ENCODE measurements around the gene PEX19.

Gene PEX19, protein sequence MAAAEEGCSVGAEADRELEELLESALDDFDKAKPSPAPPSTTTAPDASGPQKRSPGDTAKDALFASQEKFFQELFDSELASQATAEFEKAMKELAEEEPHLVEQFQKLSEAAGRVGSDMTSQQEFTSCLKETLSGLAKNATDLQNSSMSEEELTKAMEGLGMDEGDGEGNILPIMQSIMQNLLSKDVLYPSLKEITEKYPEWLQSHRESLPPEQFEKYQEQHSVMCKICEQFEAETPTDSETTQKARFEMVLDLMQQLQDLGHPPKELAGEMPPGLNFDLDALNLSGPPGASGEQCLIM

DNA sequence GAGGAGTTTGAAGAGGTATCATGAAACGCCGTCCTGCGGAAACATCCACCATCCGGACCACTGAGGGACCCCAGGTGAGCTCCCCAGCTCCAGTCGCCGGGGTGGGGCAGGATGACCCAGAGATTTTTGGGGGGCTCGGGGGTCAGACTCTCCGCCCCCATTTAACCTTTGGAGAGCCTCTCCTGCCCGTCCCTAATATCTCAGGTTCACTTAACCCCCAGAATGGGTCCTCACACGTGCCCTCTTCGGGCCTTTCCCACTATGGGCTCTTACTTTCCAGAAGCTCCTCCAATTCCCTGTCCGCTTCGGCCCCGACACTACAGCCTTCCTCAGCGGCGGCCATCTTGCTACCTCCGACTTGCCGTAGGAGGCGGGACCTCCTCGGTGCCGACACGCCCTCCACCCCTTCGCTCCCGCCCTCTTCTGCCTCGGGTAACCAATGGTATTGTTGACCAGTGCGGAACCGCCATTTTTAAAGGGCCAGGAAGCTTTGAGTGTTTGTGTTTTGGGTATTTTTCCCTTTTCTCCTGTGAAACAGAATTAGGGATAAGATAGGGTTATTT is at the start of gene PEX19:
Gene PEX19 (minus strand): TSS at position 352 of the 563 bp plus-strand sequence. CDS start 9 bp downstream, at position 343.
- H3K4me1 ChIP-seq (ENCODE audit: control insufficient read depth, insufficient read depth, low read length): peaks cover 11% of the 10 kb centered on the region
- H3K27me3 ChIP-seq (ENCODE audit: control insufficient read depth, insufficient read depth, low read length): no peaks in the 10 kb centered on the region
- H3K9me3 ChIP-seq (ENCODE audit: control insufficient read depth, low read length): no peaks in the 10 kb centered on the region
- peak within 1 kb of the TSS; percentile 89 for H3K9ac ChIP-seq (ENCODE audit: low read length)
- H3K4me3 ChIP-seq (ENCODE audit: low read length): peak within 1 kb of the TSS; percentile 85
- H3K36me3 ChIP-seq (ENCODE audit: control insufficient read depth, insufficient read depth, low read length): peaks cover 2% of the 10 kb centered on the region

DNA sequence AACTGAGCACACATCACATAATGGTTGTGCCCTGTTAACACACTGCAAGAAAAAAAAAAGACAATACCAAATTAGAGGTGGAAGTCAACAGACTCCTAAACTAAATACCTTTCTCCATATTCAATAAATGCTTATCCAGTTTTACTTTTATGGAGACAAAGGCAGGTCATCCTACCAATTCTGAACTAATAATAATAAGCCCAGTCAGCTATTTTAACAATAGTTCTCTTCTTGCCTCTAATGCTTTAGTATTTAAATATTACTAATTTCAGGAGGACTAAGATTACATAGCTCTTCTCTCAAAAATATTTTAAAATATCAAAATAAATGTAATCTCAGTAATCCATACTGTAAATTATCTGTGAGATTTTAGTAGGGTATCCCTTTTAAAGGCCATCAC is 47.6 kb upstream of the PEX19 start:
- H3K4me3 ChIP-seq (ENCODE audit: low read length): no peak overlapping the region
- no peak overlapping the region for H3K9ac ChIP-seq (ENCODE audit: low read length)
- no peaks in the 10 kb centered on the region for H3K4me1 ChIP-seq (ENCODE audit: control insufficient read depth, insufficient read depth, low read length)
- H3K27me3 ChIP-seq (ENCODE audit: control insufficient read depth, insufficient read depth, low read length): no peaks in the 10 kb centered on the region
- no peaks in the 10 kb centered on the region for H3K9me3 ChIP-seq (ENCODE audit: control insufficient read depth, low read length)
- H3K36me3 ChIP-seq (ENCODE audit: control insufficient read depth, insufficient read depth, low read length): peaks cover 14% of the 10 kb centered on the region

DNA sequence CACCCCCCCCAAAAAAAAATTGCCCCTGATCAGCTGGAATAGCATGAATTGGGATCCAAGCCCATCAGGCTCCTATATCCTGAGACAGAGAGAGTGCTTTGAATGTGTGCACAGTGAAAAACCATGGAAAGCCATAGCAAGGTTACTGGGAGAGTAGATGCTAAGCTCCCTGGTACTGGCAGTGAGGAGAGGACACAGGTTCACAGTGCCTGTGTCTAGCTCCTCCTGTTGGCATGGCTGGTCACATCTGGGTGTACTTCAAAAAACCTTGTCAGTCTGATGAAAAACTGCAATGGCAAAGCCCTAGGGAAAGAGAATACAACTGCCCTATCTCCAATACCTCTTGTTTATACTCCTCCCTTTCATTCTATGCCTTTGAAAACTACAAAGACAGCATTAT is 45.2 kb upstream of the PEX19 start:
- Histone ChIP-seq H3K4me3 (ENCODE audit: low read length) (no peak overlapping the region), H3K27me3 (ENCODE audit: control insufficient read depth, insufficient read depth, low read length) (no peaks in the 10 kb centered on the region), H3K9ac (ENCODE audit: low read length) (no peak overlapping the region), H3K36me3 (ENCODE audit: control insufficient read depth, insufficient read depth, low read length) (peaks cover 14% of the 10 kb centered on the region), H3K4me1 (ENCODE audit: control insufficient read depth, insufficient read depth, low read length) (no peaks in the 10 kb centered on the region), H3K9me3 (ENCODE audit: control insufficient read depth, low read length) (no peaks in the 10 kb centered on the region)

DNA sequence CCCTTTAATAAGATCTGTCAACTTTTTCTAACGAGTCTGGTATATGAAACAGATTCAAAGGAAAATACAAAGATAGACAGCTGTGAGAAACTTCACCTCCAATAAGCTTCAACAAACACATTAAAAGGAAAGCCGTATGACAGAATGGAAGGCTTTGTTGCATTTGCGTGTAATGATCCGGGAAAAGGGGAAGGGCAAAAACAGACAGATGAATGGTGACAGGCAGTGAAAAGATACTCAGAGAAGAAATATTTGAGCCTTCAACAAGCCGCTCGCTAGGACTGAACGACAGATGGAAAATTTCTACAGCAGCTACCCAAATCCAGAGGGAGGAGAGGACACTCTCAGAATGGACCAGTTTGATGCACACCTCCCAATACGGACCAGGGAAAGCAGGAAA is 43.3 kb upstream of the PEX19 start:
- no peak overlapping the region for H3K9ac ChIP-seq (ENCODE audit: low read length)
- no peaks in the 10 kb centered on the region for H3K27me3 ChIP-seq (ENCODE audit: control insufficient read depth, insufficient read depth, low read length)
- H3K4me1 ChIP-seq (ENCODE audit: control insufficient read depth, insufficient read depth, low read length): no peaks in the 10 kb centered on the region
- peaks cover 10% of the 10 kb centered on the region for H3K36me3 ChIP-seq (ENCODE audit: control insufficient read depth, insufficient read depth, low read length)
- no peaks in the 10 kb centered on the region for H3K9me3 ChIP-seq (ENCODE audit: control insufficient read depth, low read length)
- H3K4me3 ChIP-seq (ENCODE audit: low read length): no peak overlapping the region

DNA sequence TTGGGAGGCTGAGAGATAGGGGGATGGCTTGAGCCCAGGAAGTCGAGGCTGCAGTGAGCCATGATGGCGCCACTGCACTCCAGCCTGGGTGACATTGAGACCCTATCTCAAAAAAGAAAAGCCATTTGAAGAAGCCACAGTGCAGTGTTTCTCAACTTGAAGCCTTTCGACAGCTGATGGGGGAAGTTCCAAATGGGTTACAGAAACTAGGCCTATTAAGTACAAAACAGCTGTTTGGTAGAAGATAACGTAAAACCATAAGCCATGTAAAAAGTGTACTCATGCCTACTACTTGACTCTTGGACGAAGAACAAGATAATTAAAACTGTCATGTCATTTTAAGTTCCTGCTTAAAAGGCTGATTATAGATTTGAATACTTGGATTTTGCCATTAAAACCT is 41.5 kb upstream of the PEX19 start:
- Histone ChIP-seq H3K36me3 (ENCODE audit: control insufficient read depth, insufficient read depth, low read length) (peaks cover 10% of the 10 kb centered on the region), H3K4me1 (ENCODE audit: control insufficient read depth, insufficient read depth, low read length) (no peaks in the 10 kb centered on the region), H3K4me3 (ENCODE audit: low read length) (no peak overlapping the region), H3K9ac (ENCODE audit: low read length) (no peak overlapping the region), H3K27me3 (ENCODE audit: control insufficient read depth, insufficient read depth, low read length) (no peaks in the 10 kb centered on the region), H3K9me3 (ENCODE audit: control insufficient read depth, low read length) (no peaks in the 10 kb centered on the region)

DNA sequence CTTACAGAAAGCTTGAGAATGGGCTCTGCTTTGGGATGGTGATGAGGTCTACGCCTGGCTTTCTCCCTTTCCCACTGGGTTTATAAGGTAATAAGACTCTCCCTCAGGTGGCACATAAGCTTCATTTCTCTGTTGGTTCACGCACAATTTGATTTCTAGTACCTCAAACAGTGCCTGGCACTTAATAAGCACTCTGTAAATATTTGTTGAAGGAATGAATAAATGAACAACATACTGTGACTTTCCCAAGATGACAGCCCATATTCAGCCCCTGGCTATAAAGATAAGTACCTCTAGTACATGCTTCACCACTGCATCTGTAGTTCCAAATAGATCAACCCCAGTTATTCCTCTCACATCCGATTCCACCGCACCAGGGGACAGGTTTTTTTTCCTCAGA is 40.3 kb upstream of the PEX19 start:
- H3K9ac ChIP-seq (ENCODE audit: low read length): no peak overlapping the region
- no peaks in the 10 kb centered on the region for H3K4me1 ChIP-seq (ENCODE audit: control insufficient read depth, insufficient read depth, low read length)
- H3K36me3 ChIP-seq (ENCODE audit: control insufficient read depth, insufficient read depth, low read length): peaks cover 5% of the 10 kb centered on the region
- H3K4me3 ChIP-seq (ENCODE audit: low read length): no peak overlapping the region
- H3K9me3 ChIP-seq (ENCODE audit: control insufficient read depth, low read length): no peaks in the 10 kb centered on the region
- H3K27me3 ChIP-seq (ENCODE audit: control insufficient read depth, insufficient read depth, low read length): no peaks in the 10 kb centered on the region

DNA sequence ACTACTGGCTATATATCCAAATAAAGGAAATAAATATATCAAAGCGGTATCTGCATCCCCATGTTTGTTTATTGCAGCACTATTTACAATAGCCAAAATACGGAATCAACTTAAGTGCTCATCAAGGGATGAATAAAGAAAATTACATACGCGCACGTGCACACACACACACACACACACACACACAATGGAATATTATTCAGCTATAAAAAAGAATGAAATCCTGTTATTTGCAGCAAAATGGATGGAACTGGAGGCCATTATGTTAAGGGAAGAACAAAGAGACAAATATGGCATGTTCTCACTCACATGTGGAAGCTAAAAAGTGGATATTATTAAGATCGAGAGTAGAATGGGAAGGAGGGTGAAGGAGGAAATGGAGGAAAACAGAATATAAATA is 37.9 kb upstream of the PEX19 start:
- Histone ChIP-seq H3K9ac (ENCODE audit: low read length) (no peak overlapping the region), H3K4me1 (ENCODE audit: control insufficient read depth, insufficient read depth, low read length) (no peaks in the 10 kb centered on the region), H3K4me3 (ENCODE audit: low read length) (no peak overlapping the region), H3K36me3 (ENCODE audit: control insufficient read depth, insufficient read depth, low read length) (no peaks in the 10 kb centered on the region), H3K27me3 (ENCODE audit: control insufficient read depth, insufficient read depth, low read length) (no peaks in the 10 kb centered on the region), H3K9me3 (ENCODE audit: control insufficient read depth, low read length) (no peaks in the 10 kb centered on the region)

DNA sequence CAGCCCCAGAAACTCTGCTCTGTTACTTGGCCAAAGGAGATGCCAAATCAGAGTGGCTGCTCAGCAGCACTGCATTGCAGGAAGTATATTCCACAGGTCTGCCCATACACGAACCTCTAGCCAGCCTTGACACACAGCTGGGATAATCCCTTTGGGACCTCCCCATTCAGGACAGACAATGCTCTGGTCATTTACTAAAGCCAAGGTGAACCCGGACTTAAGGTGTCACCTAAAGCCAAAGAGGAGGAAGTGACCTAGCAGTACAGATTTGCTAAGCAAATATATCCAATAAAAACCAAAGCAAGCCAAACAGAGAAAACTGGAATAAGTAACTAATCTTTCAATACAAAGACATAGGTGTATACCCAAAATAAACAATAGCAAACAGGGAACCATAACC is 30.4 kb upstream of the PEX19 start:
- H3K4me3 ChIP-seq (ENCODE audit: low read length): no peak overlapping the region
- peaks cover 13% of the 10 kb centered on the region for H3K4me1 ChIP-seq (ENCODE audit: control insufficient read depth, insufficient read depth, low read length)
- no peak overlapping the region for H3K9ac ChIP-seq (ENCODE audit: low read length)
- H3K27me3 ChIP-seq (ENCODE audit: control insufficient read depth, insufficient read depth, low read length): no peaks in the 10 kb centered on the region
- H3K36me3 ChIP-seq (ENCODE audit: control insufficient read depth, insufficient read depth, low read length): no peaks in the 10 kb centered on the region
- no peaks in the 10 kb centered on the region for H3K9me3 ChIP-seq (ENCODE audit: control insufficient read depth, low read length)

DNA sequence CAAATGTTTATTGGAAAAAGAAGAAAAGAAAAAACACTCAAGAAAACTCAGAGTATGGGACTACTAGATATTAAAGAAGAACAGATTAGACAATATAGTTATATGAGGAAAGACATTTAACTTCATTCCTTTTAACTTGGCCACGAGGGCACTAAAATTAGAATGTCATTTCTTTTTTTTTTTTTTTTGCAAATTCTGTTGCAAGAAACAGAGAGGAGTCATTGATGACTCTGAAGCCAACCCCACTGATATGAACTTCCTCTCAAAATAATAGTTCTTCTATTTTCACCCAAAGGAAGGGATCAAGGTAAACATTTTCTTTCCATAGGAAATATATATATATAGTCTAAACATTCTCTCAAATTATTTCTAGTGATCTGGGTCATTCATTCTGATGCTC is 24.6 kb upstream of the PEX19 start:
- H3K4me3 ChIP-seq (ENCODE audit: low read length): no peak overlapping the region
- no peaks in the 10 kb centered on the region for H3K4me1 ChIP-seq (ENCODE audit: control insufficient read depth, insufficient read depth, low read length)
- peaks cover 11% of the 10 kb centered on the region for H3K36me3 ChIP-seq (ENCODE audit: control insufficient read depth, insufficient read depth, low read length)
- no peaks in the 10 kb centered on the region for H3K27me3 ChIP-seq (ENCODE audit: control insufficient read depth, insufficient read depth, low read length)
- no peak overlapping the region for H3K9ac ChIP-seq (ENCODE audit: low read length)
- H3K9me3 ChIP-seq (ENCODE audit: control insufficient read depth, low read length): no peaks in the 10 kb centered on the region

DNA sequence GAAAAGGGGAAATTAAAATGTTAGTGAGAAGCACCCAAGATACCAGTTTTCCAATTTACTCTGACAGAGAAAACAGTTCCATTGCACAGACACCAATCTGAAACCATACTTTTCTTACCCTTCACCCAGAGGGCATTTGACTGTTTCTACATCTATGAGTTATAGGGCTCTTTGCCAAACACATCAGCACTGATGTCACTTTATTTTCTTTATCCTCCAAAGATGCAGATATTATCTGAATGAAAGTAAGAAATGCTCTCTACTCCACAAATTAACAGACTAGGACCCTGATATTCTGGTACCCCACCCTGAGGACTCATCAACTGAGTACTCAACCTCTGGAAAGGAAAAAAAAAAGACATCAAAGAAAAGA is 24.2 kb upstream of the PEX19 start:
- Histone ChIP-seq H3K27me3 (ENCODE audit: control insufficient read depth, insufficient read depth, low read length) (no peaks in the 10 kb centered on the region), H3K4me1 (ENCODE audit: control insufficient read depth, insufficient read depth, low read length) (no peaks in the 10 kb centered on the region), H3K9me3 (ENCODE audit: control insufficient read depth, low read length) (no peaks in the 10 kb centered on the region), H3K9ac (ENCODE audit: low read length) (no peak overlapping the region), H3K4me3 (ENCODE audit: low read length) (no peak overlapping the region), H3K36me3 (ENCODE audit: control insufficient read depth, insufficient read depth, low read length) (peaks cover 11% of the 10 kb centered on the region)

DNA sequence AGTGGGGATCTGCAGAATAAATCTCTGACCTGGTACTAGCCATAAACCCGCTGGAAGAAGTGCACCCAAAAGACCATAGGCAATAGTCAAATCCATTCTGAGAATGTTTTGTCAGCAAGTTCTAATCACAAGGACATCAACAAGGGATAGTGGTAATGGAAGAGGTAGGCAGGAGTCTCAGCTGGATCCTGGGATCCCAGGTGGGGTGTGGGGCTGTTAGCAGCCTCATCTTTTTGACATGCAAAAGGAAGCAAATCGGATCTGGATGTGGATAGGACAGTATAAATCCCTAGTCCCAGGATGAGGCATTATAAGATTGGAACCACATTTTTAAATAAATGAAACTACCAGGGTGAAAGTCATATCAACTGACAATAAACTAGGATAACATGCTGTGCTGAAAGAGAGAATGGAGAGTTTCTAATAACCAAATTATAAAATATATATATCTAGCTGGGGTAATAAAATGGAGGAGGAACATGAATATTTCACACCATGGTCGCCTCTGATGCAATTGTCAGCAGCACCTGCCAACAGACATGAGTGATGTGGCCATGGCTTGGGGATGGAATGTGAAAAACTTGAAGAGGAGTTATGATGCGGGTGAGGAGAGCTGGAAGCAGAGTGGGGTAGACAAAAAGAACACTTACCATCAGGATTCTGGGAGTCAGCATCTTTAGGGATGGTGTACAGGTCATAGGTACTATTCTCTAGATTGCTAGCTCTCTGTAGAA is 23.7 kb upstream of the PEX19 start:
- no peak overlapping the region for H3K9ac ChIP-seq (ENCODE audit: low read length)

DNA sequence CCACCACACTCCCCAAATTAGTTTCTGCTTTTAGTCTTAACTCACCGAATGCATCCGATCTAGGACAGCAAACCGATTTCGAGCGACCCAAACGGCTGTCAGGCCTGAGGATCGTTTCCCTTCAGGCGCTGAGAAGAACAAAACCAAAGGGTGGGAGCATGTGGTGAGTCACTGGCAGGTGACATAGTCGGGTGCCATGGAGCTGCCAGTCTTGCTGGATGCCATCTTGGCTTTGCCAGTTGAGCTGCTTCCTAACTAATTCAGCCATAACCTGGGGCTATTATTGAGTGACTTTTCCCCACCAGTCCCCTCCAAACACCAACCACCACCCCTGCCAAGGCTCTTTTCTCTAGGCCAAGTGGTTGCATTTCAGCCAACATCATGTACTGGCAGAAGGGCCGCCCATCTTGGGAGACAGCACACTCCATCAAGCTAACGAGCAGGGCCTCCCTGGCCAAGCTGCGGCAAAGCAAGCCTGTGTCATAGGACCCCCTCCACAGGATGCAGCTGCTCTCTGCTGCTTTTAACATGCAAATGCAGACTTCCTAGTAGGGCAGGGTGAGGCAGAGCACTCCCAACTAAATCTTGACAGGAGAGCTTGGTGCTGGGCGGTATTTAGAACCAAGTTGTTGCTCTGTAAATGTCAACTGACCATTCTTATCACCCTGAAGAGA is 22.3 kb upstream of the PEX19 start:
- no peaks in the 10 kb centered on the region for H3K4me1 ChIP-seq (ENCODE audit: control insufficient read depth, insufficient read depth, low read length)
- peaks cover 11% of the 10 kb centered on the region for H3K36me3 ChIP-seq (ENCODE audit: control insufficient read depth, insufficient read depth, low read length)
- H3K9ac ChIP-seq (ENCODE audit: low read length): no peak overlapping the region
- no peaks in the 10 kb centered on the region for H3K9me3 ChIP-seq (ENCODE audit: control insufficient read depth, low read length)
- H3K27me3 ChIP-seq (ENCODE audit: control insufficient read depth, insufficient read depth, low read length): no peaks in the 10 kb centered on the region
- no peak overlapping the region for H3K4me3 ChIP-seq (ENCODE audit: low read length)

More for the DNA sequence above, 23.7 kb upstream of the PEX19 start:
- peaks cover 11% of the 10 kb centered on the region for H3K36me3 ChIP-seq (ENCODE audit: control insufficient read depth, insufficient read depth, low read length)
- H3K9me3 ChIP-seq (ENCODE audit: control insufficient read depth, low read length): no peaks in the 10 kb centered on the region
- no peaks in the 10 kb centered on the region for H3K27me3 ChIP-seq (ENCODE audit: control insufficient read depth, insufficient read depth, low read length)
- H3K4me3 ChIP-seq (ENCODE audit: low read length): no peak overlapping the region
- H3K4me1 ChIP-seq (ENCODE audit: control insufficient read depth, insufficient read depth, low read length): no peaks in the 10 kb centered on the region

Data from mucosa of stomach (tissue), 1 donor.